H1 (cell line): Measurements from ENCODE around the gene NADSYN1. TPM values are rescaled to one million over a fixed set of nuclear protein-coding genes. Genes with fewer than 3 reads are reported as not detected.

Source experiments
- BCL11A ChIP-seq, 2 experiments: IDR thresholded peaks; one replicate each; pipeline ENCODE4 v1.6.1; 2011; ENCODE audit warnings: low read depth in 2 of 2, low read length in 2 of 2, mild to moderate bottlenecking in 2 of 2
- EZH2 ChIP-seq: fragments of 200-600 bp; sonication (generic); IDR thresholded peaks from 2 replicates; pipeline ENCODE4 v1.7.1; 2012; ENCODE audit warnings: low read depth, mild to moderate bottlenecking, moderate library complexity, low read length, inconsistent platforms; ENCODE audit not compliant: severe bottlenecking
- GTF2F1 ChIP-seq: IDR thresholded peaks from 2 replicates; pipeline ENCODE4 v1.6.1; 2012; ENCODE audit warnings: low read depth, low read length, improper control_type of control experiment, borderline replicate concordance
- NANOG ChIP-seq: IDR thresholded peaks from 2 replicates; pipeline ENCODE4 v1.6.1; 2011; ENCODE audit warnings: low read length, low read depth, mild to moderate bottlenecking, inconsistent platforms; ENCODE audit not compliant: insufficient read depth, poor library complexity, severe bottlenecking
- RXRA ChIP-seq: IDR thresholded peaks from 2 replicates; pipeline ENCODE4 v1.6.1; 2011; ENCODE audit warnings: low read depth, mild to moderate bottlenecking, low read length, moderate library complexity; ENCODE audit not compliant: insufficient read depth
- SRF ChIP-seq: IDR thresholded peaks from 2 replicates; pipeline ENCODE4 v1.6.1; 2011; ENCODE audit warnings: mild to moderate bottlenecking, low read depth, low read length, moderate library complexity
- TAF7 ChIP-seq: optimal IDR thresholded peaks from 2 replicates; pipeline ENCODE3; 2011; ENCODE audit warnings: low read depth, mild to moderate bottlenecking, inconsistent platforms, low read length, moderate library complexity, borderline replicate concordance
- polyA plus RNA-seq, 7 experiments: library from polyadenylated mRNA; depleted of rRNA in 3 of 7; stranded (reverse) in 5 of 7; unstranded in 2 of 7; fragments of >200 nt in 5 of 7; fragments of 200-250 nt in 2 of 7; gene quantifications; 1 replicate in 5 of 7; 2 replicates in 1 of 7; 4 replicates in 1 of 7; pipeline versions ENCODE4 v1.2.1 to v1.2.3, GENCODE V29; 2011 to 2013; ENCODE audit warnings: missing spikeins in 2 of 7, mixed read lengths in 2 of 7
- total RNA-seq: library from RNA; stranded (reverse); fragmentation: NEBNext Ultra II Directional; extraction: Animal tissue kit (Norgen Biotek cat#: 25700); gene quantifications from 2 replicates; pipeline ENCODE4 v1.2.1, GENCODE V29; 2021
- TF ChIP-seq, protein P1 (sequence below): fragments of 300-600 bp; sonication (generic); IDR thresholded peaks from 2 replicates; pipeline ENCODE4 v1.7.1; 2012; ENCODE audit warnings: low read length, moderate library complexity, mild to moderate bottlenecking, inconsistent platforms; ENCODE audit not compliant: insufficient replicate concordance
- TF ChIP-seq, protein P2 (sequence below), 3 experiments: IDR thresholded peaks; 1 replicate in 2 of 3; 2 replicates in 1 of 3; pipeline versions ENCODE4 v1.5.1 to v1.6.1; 2011; ENCODE audit warnings: low read length in 3 of 3, mild to moderate bottlenecking in 3 of 3, inconsistent platforms in 2 of 3, low read depth in 1 of 3, moderate library complexity in 1 of 3; ENCODE audit not compliant: insufficient read depth in 1 of 3; ENCODE audit errors: control extremely low read depth in 1 of 3

Gene NADSYN1
- total and polyA plus RNA-seq, 2 of the 8 experiments (the other 6 are each of a cell fraction or from before 2014, with no cell fraction given), result 38.3 to 38.6 TPM

GRCh38 chr11:71470946-71471345, 17.9 kb downstream of the NADSYN1 start (continued):
- TF ChIP-seq, protein P1, sequence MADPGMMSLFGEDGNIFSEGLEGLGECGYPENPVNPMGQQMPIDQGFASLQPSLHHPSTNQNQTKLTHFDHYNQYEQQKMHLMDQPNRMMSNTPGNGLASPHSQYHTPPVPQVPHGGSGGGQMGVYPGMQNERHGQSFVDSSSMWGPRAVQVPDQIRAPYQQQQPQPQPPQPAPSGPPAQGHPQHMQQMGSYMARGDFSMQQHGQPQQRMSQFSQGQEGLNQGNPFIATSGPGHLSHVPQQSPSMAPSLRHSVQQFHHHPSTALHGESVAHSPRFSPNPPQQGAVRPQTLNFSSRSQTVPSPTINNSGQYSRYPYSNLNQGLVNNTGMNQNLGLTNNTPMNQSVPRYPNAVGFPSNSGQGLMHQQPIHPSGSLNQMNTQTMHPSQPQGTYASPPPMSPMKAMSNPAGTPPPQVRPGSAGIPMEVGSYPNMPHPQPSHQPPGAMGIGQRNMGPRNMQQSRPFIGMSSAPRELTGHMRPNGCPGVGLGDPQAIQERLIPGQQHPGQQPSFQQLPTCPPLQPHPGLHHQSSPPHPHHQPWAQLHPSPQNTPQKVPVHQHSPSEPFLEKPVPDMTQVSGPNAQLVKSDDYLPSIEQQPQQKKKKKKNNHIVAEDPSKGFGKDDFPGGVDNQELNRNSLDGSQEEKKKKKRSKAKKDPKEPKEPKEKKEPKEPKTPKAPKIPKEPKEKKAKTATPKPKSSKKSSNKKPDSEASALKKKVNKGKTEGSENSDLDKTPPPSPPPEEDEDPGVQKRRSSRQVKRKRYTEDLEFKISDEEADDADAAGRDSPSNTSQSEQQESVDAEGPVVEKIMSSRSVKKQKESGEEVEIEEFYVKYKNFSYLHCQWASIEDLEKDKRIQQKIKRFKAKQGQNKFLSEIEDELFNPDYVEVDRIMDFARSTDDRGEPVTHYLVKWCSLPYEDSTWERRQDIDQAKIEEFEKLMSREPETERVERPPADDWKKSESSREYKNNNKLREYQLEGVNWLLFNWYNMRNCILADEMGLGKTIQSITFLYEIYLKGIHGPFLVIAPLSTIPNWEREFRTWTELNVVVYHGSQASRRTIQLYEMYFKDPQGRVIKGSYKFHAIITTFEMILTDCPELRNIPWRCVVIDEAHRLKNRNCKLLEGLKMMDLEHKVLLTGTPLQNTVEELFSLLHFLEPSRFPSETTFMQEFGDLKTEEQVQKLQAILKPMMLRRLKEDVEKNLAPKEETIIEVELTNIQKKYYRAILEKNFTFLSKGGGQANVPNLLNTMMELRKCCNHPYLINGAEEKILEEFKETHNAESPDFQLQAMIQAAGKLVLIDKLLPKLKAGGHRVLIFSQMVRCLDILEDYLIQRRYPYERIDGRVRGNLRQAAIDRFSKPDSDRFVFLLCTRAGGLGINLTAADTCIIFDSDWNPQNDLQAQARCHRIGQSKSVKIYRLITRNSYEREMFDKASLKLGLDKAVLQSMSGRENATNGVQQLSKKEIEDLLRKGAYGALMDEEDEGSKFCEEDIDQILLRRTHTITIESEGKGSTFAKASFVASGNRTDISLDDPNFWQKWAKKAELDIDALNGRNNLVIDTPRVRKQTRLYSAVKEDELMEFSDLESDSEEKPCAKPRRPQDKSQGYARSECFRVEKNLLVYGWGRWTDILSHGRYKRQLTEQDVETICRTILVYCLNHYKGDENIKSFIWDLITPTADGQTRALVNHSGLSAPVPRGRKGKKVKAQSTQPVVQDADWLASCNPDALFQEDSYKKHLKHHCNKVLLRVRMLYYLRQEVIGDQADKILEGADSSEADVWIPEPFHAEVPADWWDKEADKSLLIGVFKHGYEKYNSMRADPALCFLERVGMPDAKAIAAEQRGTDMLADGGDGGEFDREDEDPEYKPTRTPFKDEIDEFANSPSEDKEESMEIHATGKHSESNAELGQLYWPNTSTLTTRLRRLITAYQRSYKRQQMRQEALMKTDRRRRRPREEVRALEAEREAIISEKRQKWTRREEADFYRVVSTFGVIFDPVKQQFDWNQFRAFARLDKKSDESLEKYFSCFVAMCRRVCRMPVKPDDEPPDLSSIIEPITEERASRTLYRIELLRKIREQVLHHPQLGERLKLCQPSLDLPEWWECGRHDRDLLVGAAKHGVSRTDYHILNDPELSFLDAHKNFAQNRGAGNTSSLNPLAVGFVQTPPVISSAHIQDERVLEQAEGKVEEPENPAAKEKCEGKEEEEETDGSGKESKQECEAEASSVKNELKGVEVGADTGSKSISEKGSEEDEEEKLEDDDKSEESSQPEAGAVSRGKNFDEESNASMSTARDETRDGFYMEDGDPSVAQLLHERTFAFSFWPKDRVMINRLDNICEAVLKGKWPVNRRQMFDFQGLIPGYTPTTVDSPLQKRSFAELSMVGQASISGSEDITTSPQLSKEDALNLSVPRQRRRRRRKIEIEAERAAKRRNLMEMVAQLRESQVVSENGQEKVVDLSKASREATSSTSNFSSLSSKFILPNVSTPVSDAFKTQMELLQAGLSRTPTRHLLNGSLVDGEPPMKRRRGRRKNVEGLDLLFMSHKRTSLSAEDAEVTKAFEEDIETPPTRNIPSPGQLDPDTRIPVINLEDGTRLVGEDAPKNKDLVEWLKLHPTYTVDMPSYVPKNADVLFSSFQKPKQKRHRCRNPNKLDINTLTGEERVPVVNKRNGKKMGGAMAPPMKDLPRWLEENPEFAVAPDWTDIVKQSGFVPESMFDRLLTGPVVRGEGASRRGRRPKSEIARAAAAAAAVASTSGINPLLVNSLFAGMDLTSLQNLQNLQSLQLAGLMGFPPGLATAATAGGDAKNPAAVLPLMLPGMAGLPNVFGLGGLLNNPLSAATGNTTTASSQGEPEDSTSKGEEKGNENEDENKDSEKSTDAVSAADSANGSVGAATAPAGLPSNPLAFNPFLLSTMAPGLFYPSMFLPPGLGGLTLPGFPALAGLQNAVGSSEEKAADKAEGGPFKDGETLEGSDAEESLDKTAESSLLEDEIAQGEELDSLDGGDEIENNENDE, result no peak
- no peak for TF ChIP-seq TAF7
- TF ChIP-seq GTF2F1, result no peak
- no peak for TF ChIP-seq SRF
- TF ChIP-seq, protein P2, sequence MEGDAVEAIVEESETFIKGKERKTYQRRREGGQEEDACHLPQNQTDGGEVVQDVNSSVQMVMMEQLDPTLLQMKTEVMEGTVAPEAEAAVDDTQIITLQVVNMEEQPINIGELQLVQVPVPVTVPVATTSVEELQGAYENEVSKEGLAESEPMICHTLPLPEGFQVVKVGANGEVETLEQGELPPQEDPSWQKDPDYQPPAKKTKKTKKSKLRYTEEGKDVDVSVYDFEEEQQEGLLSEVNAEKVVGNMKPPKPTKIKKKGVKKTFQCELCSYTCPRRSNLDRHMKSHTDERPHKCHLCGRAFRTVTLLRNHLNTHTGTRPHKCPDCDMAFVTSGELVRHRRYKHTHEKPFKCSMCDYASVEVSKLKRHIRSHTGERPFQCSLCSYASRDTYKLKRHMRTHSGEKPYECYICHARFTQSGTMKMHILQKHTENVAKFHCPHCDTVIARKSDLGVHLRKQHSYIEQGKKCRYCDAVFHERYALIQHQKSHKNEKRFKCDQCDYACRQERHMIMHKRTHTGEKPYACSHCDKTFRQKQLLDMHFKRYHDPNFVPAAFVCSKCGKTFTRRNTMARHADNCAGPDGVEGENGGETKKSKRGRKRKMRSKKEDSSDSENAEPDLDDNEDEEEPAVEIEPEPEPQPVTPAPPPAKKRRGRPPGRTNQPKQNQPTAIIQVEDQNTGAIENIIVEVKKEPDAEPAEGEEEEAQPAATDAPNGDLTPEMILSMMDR (IDR thresholded peaks at IDR 0.05; ENCODE audit: control extremely low read depth in 1 of 3, insufficient read depth in 1 of 3, low read depth in 1 of 3, low read length in 3 of 3), result no peak
- TF ChIP-seq RXRA, result no peak
- TF ChIP-seq BCL11A (IDR thresholded peaks at IDR 0.05; ENCODE audit: low read depth in 2 of 2, low read length in 2 of 2), result no peak
- TF ChIP-seq EZH2, result no peak
- no peak for TF ChIP-seq NANOG
